Measurements from ENCODE around the gene TOMM5. TPM values are rescaled to one million over a fixed set of nuclear protein-coding genes. Genes with fewer than 3 reads are reported as not detected.

The TOMM5 gene
- total and polyA plus RNA-seq, 2 of the 13 experiments (the other 11 are each of a cell fraction or from before 2014, with no cell fraction given): 147 to 315 TPM

GRCh38 chr9:37559125-37559524, 33.3 kb downstream of the TOMM5 start (continued):
- TF ChIP-seq AKNA (CRISPR knock-in tag; IDR thresholded peaks at IDR 0.05; ENCODE audit: borderline replicate concordance) (no peak), PHB2 (IDR thresholded peaks at IDR 0.05; ENCODE audit: partially characterized antibody) (no peak), SKIL (CRISPR knock-in tag; IDR thresholded peaks at IDR 0.05; ENCODE audit: borderline replicate concordance) (no peak), BATF2 (CRISPR knock-in tag; IDR thresholded peaks at IDR 0.05) (no peak)

- Histone ChIP-seq H3K4me2 (ENCODE audit: low read depth, low read length) (no peak overlapping the region), H4K20me1 (ENCODE audit: insufficient read depth, low read length) (no peaks in the 10 kb centered on the region), H3K9ac (ENCODE audit: insufficient read depth, low read depth, low read length) (no peak overlapping the region), H3K9me3 (ENCODE audit: low read length) (no peaks in the 10 kb centered on the region), H3K4me1 (ENCODE audit: insufficient read depth, low read length) (peaks cover 8% of the 10 kb centered on the region; the same call in 1 of the 2 replicates), H3K79me2 (ENCODE audit: insufficient read depth, low read length) (no peaks in the 10 kb centered on the region), H3K36me3 (replicated peaks in 1 of 2; ENCODE audit: control insufficient read depth in 1 of 2, insufficient read depth in 2 of 2, low read length in 2 of 2) (no peaks in the 10 kb centered on the region), H3K4me3 (replicated peaks in 1 of 3; ENCODE audit: insufficient read depth in 1 of 3, low read depth in 2 of 3, low read length in 3 of 3) (no peak overlapping the region), H2AFZ (ENCODE audit: low read length) (no peak overlapping the region), H3K27ac (ENCODE audit: extremely low read length, insufficient read depth, low read length) (no peak overlapping the region), H3K27me3 (ENCODE audit: control insufficient read depth in 1 of 2, insufficient read depth in 2 of 2, low read length in 2 of 2) (no peaks in the 10 kb centered on the region)
- ChIA-PET POLR2A (no interaction called here), CTCF (ENCODE audit: low intra/inter-chr PET ratio, low total read pairs) (no interaction called here)
- no peak for ATAC-seq
- no TSS peak for BruUV-seq (replicated peaks)
- DNase-seq (ENCODE audit: low spot score): no peak
- intact Hi-C loops (cut with micrococcal nuclease; ENCODE audit: unreplicated experiment) (no loop called here), in situ Hi-C loops (cut with HindIII; ENCODE audit: extremely low pct_ligation_motif_present, low pct_unique_long_range_greater_than_20kb) (no loop called here)
- no peak for FAIRE-seq
- TF ChIP-seq FOXM1 (CRISPR knock-in tag; IDR thresholded peaks at IDR 0.05): no peak
- TF ChIP-seq RFX3 (CRISPR knock-in tag; IDR thresholded peaks at IDR 0.05): no peak
- no peak for TF ChIP-seq NBN (conservative IDR thresholded peaks at IDR 0.05)
- no peak for TF ChIP-seq AHDC1 (CRISPR knock-in tag; IDR thresholded peaks at IDR 0.05; ENCODE audit: borderline replicate concordance)
These were observed 36.6 kb downstream of the TOMM5 start for GRCh38 chr9:37555786-37556185.

All from HepG2 (cell line).